GM12873 (cell line): ENCODE measurements around the gene GORASP1.

ENCODE experiments used
- TF ChIP-seq, protein P1 (sequence below): IDR thresholded peaks from 2 replicates; pipeline ENCODE4 v1.5.1; 2012; ENCODE audit warnings: low read depth, mild to moderate bottlenecking, moderate library complexity, low read length, control low read depth; ENCODE audit not compliant: insufficient read depth; ENCODE audit errors: missing control alignments

Gene GORASP1

DNA sequence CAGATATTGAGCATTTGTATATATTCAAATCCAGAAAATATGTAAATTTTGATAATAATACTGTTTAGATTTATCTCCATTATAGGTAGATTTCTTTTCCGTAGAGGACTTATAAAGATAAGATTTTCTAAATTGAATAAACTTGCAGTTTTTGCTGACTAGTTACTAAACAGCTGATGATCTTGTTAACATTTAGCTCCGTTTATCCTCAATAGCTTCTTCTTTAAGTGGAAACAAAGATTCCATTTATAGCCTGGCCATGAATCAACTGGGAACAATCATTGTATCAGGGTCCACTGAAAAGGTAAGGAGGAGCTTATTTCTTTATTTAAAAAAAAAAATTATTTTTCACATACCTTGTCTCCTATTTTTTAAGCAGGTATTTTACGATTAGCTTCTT is 38.9 kb downstream of the GORASP1 start:
- TF ChIP-seq, protein P1, sequence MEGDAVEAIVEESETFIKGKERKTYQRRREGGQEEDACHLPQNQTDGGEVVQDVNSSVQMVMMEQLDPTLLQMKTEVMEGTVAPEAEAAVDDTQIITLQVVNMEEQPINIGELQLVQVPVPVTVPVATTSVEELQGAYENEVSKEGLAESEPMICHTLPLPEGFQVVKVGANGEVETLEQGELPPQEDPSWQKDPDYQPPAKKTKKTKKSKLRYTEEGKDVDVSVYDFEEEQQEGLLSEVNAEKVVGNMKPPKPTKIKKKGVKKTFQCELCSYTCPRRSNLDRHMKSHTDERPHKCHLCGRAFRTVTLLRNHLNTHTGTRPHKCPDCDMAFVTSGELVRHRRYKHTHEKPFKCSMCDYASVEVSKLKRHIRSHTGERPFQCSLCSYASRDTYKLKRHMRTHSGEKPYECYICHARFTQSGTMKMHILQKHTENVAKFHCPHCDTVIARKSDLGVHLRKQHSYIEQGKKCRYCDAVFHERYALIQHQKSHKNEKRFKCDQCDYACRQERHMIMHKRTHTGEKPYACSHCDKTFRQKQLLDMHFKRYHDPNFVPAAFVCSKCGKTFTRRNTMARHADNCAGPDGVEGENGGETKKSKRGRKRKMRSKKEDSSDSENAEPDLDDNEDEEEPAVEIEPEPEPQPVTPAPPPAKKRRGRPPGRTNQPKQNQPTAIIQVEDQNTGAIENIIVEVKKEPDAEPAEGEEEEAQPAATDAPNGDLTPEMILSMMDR: no peak

- TF ChIP-seq, protein P1: no peak
These were observed 40.1 kb downstream of the GORASP1 start for GRCh38 chr3:39067286-39067685.

- TF ChIP-seq, protein P1: peak; percentile 82
These were observed 42.2 kb downstream of the GORASP1 start for GRCh38 chr3:39065197-39065596.

DNA sequence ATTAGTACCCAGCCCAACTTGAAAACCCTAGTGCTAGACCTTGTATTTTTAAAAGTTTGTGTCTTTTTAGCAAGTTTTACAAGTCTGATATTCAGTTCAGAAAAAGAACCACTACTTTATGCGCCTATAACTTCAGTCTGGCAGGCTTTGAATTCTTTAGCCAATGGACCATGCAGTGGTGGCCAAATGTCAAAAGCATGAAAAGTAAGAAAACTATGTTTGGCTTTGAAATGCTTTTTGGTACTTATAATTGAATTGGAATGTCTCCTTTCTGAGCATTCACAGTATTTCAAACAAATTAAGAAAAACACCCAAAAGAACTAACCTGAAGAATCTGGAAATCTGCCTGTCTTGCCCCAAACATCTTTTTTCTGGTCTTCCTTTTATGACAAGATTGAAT is 42.8 kb downstream of the GORASP1 start:
- TF ChIP-seq, protein P1: no peak

- TF ChIP-seq, protein P1: no peak
These were observed 44.3 kb downstream of the GORASP1 start for GRCh38 chr3:39063143-39063542.

DNA sequence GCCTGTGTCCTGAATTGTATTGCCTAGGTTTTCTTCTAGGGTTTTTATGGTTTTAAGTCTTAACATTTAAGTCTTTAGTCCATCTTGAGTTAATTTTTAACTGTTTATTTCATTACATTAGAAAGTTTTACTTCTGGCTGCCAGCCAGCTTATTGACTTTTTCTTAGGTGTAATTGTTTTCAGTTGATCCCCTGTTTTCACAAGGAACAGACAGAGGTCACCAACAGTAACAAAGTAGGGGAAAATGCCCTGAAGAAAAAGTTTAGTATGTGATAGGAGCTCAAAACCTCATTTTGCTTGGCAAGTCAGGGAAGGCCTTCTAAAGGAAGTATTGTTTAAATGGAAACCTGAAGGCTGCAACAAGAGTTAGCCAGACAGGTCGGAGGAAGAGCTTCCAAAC is 45.2 kb downstream of the GORASP1 start:
- TF ChIP-seq, protein P1: no peak

DNA sequence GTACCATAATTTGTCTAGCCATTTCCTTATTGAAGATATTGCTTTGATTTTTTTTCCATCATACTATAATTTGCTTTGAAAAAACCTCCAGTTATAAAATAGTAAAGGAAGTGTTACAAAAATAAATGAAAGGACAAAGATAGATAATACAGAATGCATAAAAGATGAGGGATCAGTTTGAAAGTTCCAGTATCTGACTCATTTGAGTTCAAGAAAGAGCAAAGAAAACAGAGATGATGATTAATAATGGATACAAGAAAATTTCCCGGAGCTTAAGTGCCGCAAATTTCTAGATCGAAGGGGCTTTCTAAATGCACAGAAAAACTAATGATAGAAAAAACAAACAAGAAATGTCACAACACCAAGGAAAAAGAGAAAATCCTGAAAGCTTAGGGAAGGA is 51.3 kb downstream of the GORASP1 start:
- TF ChIP-seq, protein P1: no peak
